Natural killer cell (primary cell): ENCODE data around the gene CST9L. TPM values are rescaled to one million over a fixed set of nuclear protein-coding genes. Genes with fewer than 3 reads are reported as not detected.
A peak's percentile ranks its signal among the peaks of the same experiment; 100 is the strongest.

ENCODE experiments used
- ATAC-seq, 3 donors: fragments of 150-1000 bp in 2 of 3; fragments of 200-7000 bp in 1 of 3; cut with Tn5 transposase; 1 replicate in 1 of 3; 2 replicates in 2 of 3; pipeline ENCODE4 v1.10.0; 2021; ENCODE audit warnings: mild to moderate bottlenecking in 2 of 3, moderate library complexity in 2 of 3
- DNase-seq, 2 donors: peaks; one replicate each; pipeline versions ENCODE4 v3.0.0 to v3.0.0-alpha.2; 2013 to 2021; ENCODE audit warnings: mixed read lengths in 1 of 2
- H3K27ac ChIP-seq: one replicate; pipeline ENCODE4 v1.5.1; 2013; ENCODE audit warnings: mild to moderate bottlenecking, low read length
- H3K27me3 ChIP-seq: one replicate; pipeline ENCODE4 v1.6.1; 2013; ENCODE audit warnings: low read length; ENCODE audit not compliant: control insufficient read depth, insufficient read depth
- H3K36me3 ChIP-seq: one replicate; pipeline ENCODE4 v1.6.1; 2013; ENCODE audit warnings: low read length; ENCODE audit not compliant: control insufficient read depth, insufficient read depth
- H3K4me1 ChIP-seq: one replicate; pipeline ENCODE4 v1.6.1; 2013; ENCODE audit warnings: low read length; ENCODE audit not compliant: control insufficient read depth, insufficient read depth
- H3K4me3 ChIP-seq: one replicate; pipeline ENCODE4 v1.5.1; 2013; ENCODE audit warnings: low read length
- H3K9me3 ChIP-seq: one replicate; pipeline ENCODE4 v1.6.1; 2013; ENCODE audit warnings: low read length; ENCODE audit not compliant: control insufficient read depth, insufficient read depth
- H3K27ac Mint-ChIP-seq, 2 donors: one replicate each; pipeline ENCODE4 v1.8.0; 2022; ENCODE audit warnings: mild to moderate bottlenecking in 2 of 2, mixed read lengths in 2 of 2, moderate library complexity in 1 of 2
- H3K27me3 Mint-ChIP-seq, 2 donors: one replicate each; pipeline ENCODE4 v1.8.0; 2022; ENCODE audit warnings: low read depth in 2 of 2, mixed read lengths in 2 of 2
- H3K36me3 Mint-ChIP-seq: one replicate; pipeline ENCODE4 v1.8.0; 2022; ENCODE audit warnings: mixed read lengths
- H3K4me1 Mint-ChIP-seq, 2 donors: one replicate each; pipeline ENCODE4 v1.8.0; 2022; ENCODE audit warnings: mixed read lengths in 2 of 2
- H3K4me3 Mint-ChIP-seq: one replicate; pipeline ENCODE4 v1.8.0; 2022; ENCODE audit warnings: mild to moderate bottlenecking, moderate library complexity, mixed read lengths
- H3K9me3 Mint-ChIP-seq, 2 donors: one replicate each; pipeline ENCODE4 v1.8.0; 2022; ENCODE audit warnings: mixed read lengths in 2 of 2
- WGBS: methylation state at CpG from one replicate; pipeline ENCODE4 v1.1.7; 2013; ENCODE audit warnings: missing lambda C conversion rate; ENCODE audit not compliant: insufficient coverage; 5-methylcytosine and 5-hydroxymethylcytosine counted together
- intact Hi-C: fragments of 100-400 bp; cut with micrococcal nuclease; formaldehyde crosslinking; loops from one replicate; pipeline ENCODE4 v1.14.2; 2022
- total RNA-seq, 4 donors: library from RNA; stranded (reverse); fragments of 120-200 nt in 1 of 4; gene quantifications; one replicate each; pipeline versions ENCODE4 v1.2.3 to v1.2.4, GENCODE V29; 2013 to 2022
- TF ChIP-seq, protein P1 (sequence below): fragments of 200-600 bp; IDR thresholded peaks from one replicate; pipeline ENCODE4 v1.8.0; 2022; ENCODE audit warnings: antibody characterized with exemption

CST9L gene
- total RNA-seq, 3 donors from 2014 or later (not counting 1 experiment from before 2014, with no cell fraction given), result not detected

DNA sequence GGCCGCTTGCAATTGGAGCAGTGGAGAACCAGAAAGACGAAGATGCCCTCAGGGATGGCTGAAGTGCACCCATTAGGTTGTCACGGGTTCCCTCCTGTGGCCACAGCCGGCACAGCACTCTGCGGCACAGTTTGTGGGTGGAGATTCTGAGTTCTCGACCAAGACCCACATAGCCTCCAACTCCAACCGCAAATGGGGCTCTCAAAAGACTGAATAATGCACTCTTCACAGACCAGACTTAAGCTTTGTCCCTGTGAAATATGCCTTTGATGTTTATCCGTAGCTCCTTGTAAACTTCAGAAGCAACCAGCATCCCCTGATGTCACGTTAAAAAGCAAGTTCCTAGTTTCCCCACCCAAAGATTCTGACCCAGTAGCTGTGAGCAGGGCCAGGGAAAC is 38.4 kb upstream of the CST9L start:
- intact Hi-C loops, result loop anchor here (1.0 to 5.0 kb wide), 2 partner anchors 164 to 259 kb away; no protein-coding TSS in a partner anchor
- ATAC-seq (peak; percentile 87 to 100 (median 100)), DNase-seq (peak; percentile 75 to 76)
- Histone ChIP-seq H3K36me3 (no peaks in the 10 kb centered on the region), H3K27me3 (no peaks in the 10 kb centered on the region), H3K4me3 (no peak overlapping the region), H3K9me3 (no peaks in the 10 kb centered on the region), H3K4me1 (peaks cover 17% of the 10 kb centered on the region), H3K27ac (no peak overlapping the region)
- Mint-ChIP-seq H3K36me3 (no peaks in the 10 kb centered on the region), H3K4me1 (peaks cover 11 to 12% of the 10 kb centered on the region in 2 donors), H3K9me3 (no peaks in the 10 kb centered on the region), H3K27ac (peak overlapping the region in 1 of 2 donors; percentile 29), H3K4me3 (no peak overlapping the region), H3K27me3 (peaks cover 6% of the 10 kb centered on the region in 2 donors)
- 7% methylated on average over 9 of the region's 9 CpGs for WGBS
- TF ChIP-seq, protein P1, sequence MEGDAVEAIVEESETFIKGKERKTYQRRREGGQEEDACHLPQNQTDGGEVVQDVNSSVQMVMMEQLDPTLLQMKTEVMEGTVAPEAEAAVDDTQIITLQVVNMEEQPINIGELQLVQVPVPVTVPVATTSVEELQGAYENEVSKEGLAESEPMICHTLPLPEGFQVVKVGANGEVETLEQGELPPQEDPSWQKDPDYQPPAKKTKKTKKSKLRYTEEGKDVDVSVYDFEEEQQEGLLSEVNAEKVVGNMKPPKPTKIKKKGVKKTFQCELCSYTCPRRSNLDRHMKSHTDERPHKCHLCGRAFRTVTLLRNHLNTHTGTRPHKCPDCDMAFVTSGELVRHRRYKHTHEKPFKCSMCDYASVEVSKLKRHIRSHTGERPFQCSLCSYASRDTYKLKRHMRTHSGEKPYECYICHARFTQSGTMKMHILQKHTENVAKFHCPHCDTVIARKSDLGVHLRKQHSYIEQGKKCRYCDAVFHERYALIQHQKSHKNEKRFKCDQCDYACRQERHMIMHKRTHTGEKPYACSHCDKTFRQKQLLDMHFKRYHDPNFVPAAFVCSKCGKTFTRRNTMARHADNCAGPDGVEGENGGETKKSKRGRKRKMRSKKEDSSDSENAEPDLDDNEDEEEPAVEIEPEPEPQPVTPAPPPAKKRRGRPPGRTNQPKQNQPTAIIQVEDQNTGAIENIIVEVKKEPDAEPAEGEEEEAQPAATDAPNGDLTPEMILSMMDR, result peak; percentile 82

- 58% methylated on average over 15 of the region's 16 CpGs for WGBS
- no peaks in the 10 kb centered on the region for H3K9me3 ChIP-seq
- Mint-ChIP-seq H3K36me3 (no peaks in the 10 kb centered on the region), H3K4me3 (no peak within 1 kb of the TSS), H3K27ac (peak within 1 kb of the TSS in 1 of 2 donors; percentile 29), H3K9me3 (no peaks in the 10 kb centered on the region), H3K27me3 (peaks cover 2 to 6% of the 10 kb centered on the region in 2 donors), H3K4me1 (peaks cover 11 to 12% of the 10 kb centered on the region in 2 donors)
- H3K4me3 ChIP-seq, result no peak within 1 kb of the TSS
- no peaks in the 10 kb centered on the region for H3K27me3 ChIP-seq
- ATAC-seq, result no peak
- H3K36me3 ChIP-seq, result no peaks in the 10 kb centered on the region
- peaks cover 17% of the 10 kb centered on the region for H3K4me1 ChIP-seq
- DNase-seq, result no peak
- TF ChIP-seq, protein P1, result no peak
- intact Hi-C loops, result loop anchor here (1.0 to 5.0 kb wide), 2 partner anchors 164 to 259 kb away; no protein-coding TSS in a partner anchor
- H3K27ac ChIP-seq, result no peak within 1 kb of the TSS
Observed at GRCh38 chr20:23605867-23606651, 37.8 kb upstream of the CST9L start, which contains the start of gene CST9. Gene CST9 (minus strand): TSS chr20:23605917. CDS start chr20:23605864, 53 bp downstream.

DNA sequence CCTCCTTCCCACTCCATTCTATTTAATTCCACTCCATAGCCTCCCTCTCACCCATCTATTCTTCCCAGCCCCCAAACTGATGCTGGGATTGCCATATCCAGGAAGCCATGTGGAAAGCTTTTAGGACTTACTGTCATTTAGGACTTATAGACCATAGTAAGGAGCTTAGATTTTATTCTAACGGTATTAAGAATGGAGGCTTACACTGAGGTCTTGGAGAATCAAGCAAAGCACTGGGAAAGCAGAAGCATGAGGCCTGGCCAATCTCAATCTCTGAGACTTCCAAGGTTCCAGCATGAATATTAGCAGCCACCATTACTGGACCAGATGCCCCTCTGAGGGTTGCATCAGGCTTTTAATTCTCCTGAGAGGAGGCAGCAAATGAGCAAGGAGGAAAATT is 36.0 kb upstream of the CST9L start:
- H3K27me3 Mint-ChIP-seq, result peaks cover 0 to 2% of the 10 kb centered on the region in 2 donors
- Histone ChIP-seq H3K27me3 (no peaks in the 10 kb centered on the region), H3K4me3 (no peak overlapping the region), H3K9me3 (no peaks in the 10 kb centered on the region), H3K36me3 (no peaks in the 10 kb centered on the region), H3K4me1 (peaks cover 17% of the 10 kb centered on the region), H3K27ac (no peak overlapping the region)
- no peaks in the 10 kb centered on the region for H3K9me3 Mint-ChIP-seq
- H3K4me1 Mint-ChIP-seq, result peaks cover 11 to 12% of the 10 kb centered on the region in 2 donors
- ATAC-seq (no peak), DNase-seq (no peak)
- intact Hi-C loops, result no loop called here
- TF ChIP-seq, protein P1, result no peak
- H3K4me3 Mint-ChIP-seq, result no peak overlapping the region
- no peaks in the 10 kb centered on the region for H3K36me3 Mint-ChIP-seq
- WGBS, result 92% methylated on average over 1 of the region's 1 CpG
- H3K27ac Mint-ChIP-seq, result no peak overlapping the region
